HG02973 (cell line): ENCODE results near the gene ACO2.

Experiments
- ATAC-seq: cut with Tn5 transposase; IDR thresholded peaks from one replicate; pipeline ENCODE4 v1.9.1; 2021; ENCODE audit warnings: moderate library complexity; ENCODE audit not compliant: unreplicated experiment

Gene ACO2

GRCh38 chr22:41522813-41523212, 53.9 kb downstream of the ACO2 start:
- ATAC-seq: no peak

- ATAC-seq: no peak
These were observed 54.7 kb downstream of the ACO2 start for GRCh38 chr22:41523464-41524221.

GRCh38 chr22:41524251-41524661, 55.3 kb downstream of the ACO2 start:
- ATAC-seq: no peak

- no peak for ATAC-seq
These were observed 56.0 kb downstream of the ACO2 start for GRCh38 chr22:41524809-41525449.

- no peak for ATAC-seq
These were observed 56.7 kb downstream of the ACO2 start for GRCh38 chr22:41525450-41526225.

GRCh38 chr22:41526226-41526829, 57.4 kb downstream of the ACO2 start:
- ATAC-seq: no peak

- no peak for ATAC-seq
These were observed 58.2 kb downstream of the ACO2 start for GRCh38 chr22:41526830-41527799.

- no peak for ATAC-seq
These were observed 59.3 kb downstream of the ACO2 start for GRCh38 chr22:41528132-41528766.

- ATAC-seq: no peak
These were observed 60.1 kb downstream of the ACO2 start for GRCh38 chr22:41528938-41529561.

GRCh38 chr22:41530890-41531714, 62.2 kb downstream of the ACO2 start:
- no peak for ATAC-seq

- no peak for ATAC-seq
These were observed 63.0 kb downstream of the ACO2 start for GRCh38 chr22:41531715-41532477.

GRCh38 chr22:41532908-41533825, 64.2 kb downstream of the ACO2 start:
- no peak for ATAC-seq

- ATAC-seq: no peak
These were observed 65.3 kb downstream of the ACO2 start for GRCh38 chr22:41534219-41534618.

GRCh38 chr22:41535244-41535643, 66.3 kb downstream of the ACO2 start:
- no peak for ATAC-seq

- no peak for ATAC-seq
These were observed 68.3 kb downstream of the ACO2 start for GRCh38 chr22:41537203-41537602.

GRCh38 chr22:41538583-41538982, 69.7 kb downstream of the ACO2 start:
- ATAC-seq: no peak
